Activated CD4-positive, alpha-beta T cell treated with anti-CD3 and anti-CD28 coated beads, Interleukin-2, amount 10 ng/mL, durations not matched to agents 7 days and 5 days (primary cell): ENCODE data around the gene MUSK. TPM values are rescaled to one million over a fixed set of nuclear protein-coding genes. Genes with fewer than 3 reads are reported as not detected.

Source experiments
- CTCF ChIA-PET: fragments of 350-600 bp; sonication (Branson Sonifier 250); formaldehyde crosslinking; loops from one replicate; lab custom pipeline; 2021; ENCODE audit warnings: antibody characterized with exemption; lab: Charles Lee
- POLR2A ChIA-PET: fragments of 350-600 bp; sonication (Branson Sonifier 250); formaldehyde crosslinking; loops from one replicate; lab custom pipeline; 2021; ENCODE audit warnings: antibody characterized with exemption; lab: Charles Lee
- DNase-seq: peaks from one replicate; pipeline ENCODE4 v3.0.0-alpha.2; 2020
- H3K27ac Mint-ChIP-seq: one replicate; pipeline ENCODE4 v1.8.0; 2021; ENCODE audit warnings: mild to moderate bottlenecking, moderate library complexity, mixed read lengths
- H3K27me3 Mint-ChIP-seq: one replicate; pipeline ENCODE4 v1.8.0; 2021; ENCODE audit warnings: mixed read lengths
- H3K36me3 Mint-ChIP-seq: one replicate; pipeline ENCODE4 v1.8.0; 2021; ENCODE audit warnings: low read depth, mixed read lengths
- H3K4me1 Mint-ChIP-seq: one replicate; pipeline ENCODE4 v1.8.0; 2021; ENCODE audit warnings: mixed read lengths
- H3K4me3 Mint-ChIP-seq: one replicate; pipeline ENCODE4 v1.8.0; 2021; ENCODE audit warnings: mild to moderate bottlenecking, moderate library complexity, mixed read lengths
- H3K9me3 Mint-ChIP-seq: one replicate; pipeline ENCODE4 v1.8.0; 2021; ENCODE audit warnings: mixed read lengths
- total RNA-seq, 2 experiments: library from RNA; stranded (reverse); gene quantifications; one replicate each; pipeline ENCODE4 v1.2.3, GENCODE V29; 2021

Gene MUSK
- total RNA-seq, 2 experiments from 2014 or later = not detected

DNA sequence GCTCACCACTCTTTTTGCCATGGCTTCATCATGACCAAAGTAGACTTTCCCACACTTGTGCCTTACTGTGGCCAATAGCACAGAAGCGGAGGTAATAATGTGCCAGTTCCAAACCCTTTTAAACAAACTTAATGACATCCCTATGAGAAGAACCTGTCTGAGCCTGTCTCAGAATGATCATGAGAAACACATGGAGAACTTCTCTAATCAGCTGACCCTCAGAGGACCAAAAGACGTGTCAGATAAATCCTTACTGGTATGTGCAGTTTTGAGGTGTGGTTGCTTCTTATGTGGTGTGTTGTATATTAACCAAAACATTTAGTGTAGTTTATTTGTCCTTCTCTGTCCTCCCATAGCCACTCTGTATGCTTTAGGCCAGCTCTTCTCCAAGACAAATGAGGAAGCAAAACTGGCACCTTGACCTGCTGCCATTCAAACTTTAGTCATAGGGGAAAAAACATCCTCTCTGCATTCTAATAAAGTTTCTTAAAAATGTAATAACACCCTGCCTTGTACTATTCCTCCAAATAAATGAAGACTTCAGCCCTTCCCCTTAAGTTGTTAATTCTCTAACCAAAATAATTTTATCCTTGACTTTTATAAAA, 168.9 kb downstream of the MUSK start:
- ChIA-PET POLR2A (no interaction called here), CTCF (no interaction called here)

GRCh38 chr9:110842169-110842568, 173.6 kb downstream of the MUSK start:
- Mint-ChIP-seq H3K4me1 (no peaks in the 10 kb centered on the region), H3K9me3 (no peaks in the 10 kb centered on the region), H3K36me3 (no peaks in the 10 kb centered on the region), H3K27ac (no peak overlapping the region), H3K27me3 (no peaks in the 10 kb centered on the region), H3K4me3 (no peak overlapping the region)
- POLR2A ChIA-PET = no interaction called here
- CTCF ChIA-PET = interaction anchor here (0.6 kb wide), 1 partner anchor 12 kb away, joined by 3 read pairs; no protein-coding TSS in a partner anchor
- DNase-seq = no peak

More for the DNA sequence above, 168.9 kb downstream of the MUSK start:
- H3K4me1 Mint-ChIP-seq = no peaks in the 10 kb centered on the region
- no peak for DNase-seq
- H3K4me3 Mint-ChIP-seq = no peak overlapping the region
- no peaks in the 10 kb centered on the region for H3K27me3 Mint-ChIP-seq
- H3K9me3 Mint-ChIP-seq = no peaks in the 10 kb centered on the region
- H3K36me3 Mint-ChIP-seq = no peaks in the 10 kb centered on the region
- no peak overlapping the region for H3K27ac Mint-ChIP-seq

GRCh38 chr9:110842986-110843385, 174.4 kb downstream of the MUSK start:
- POLR2A ChIA-PET = no interaction called here

GRCh38 chr9:110844121-110844520, 175.5 kb downstream of the MUSK start:
- no peaks in the 10 kb centered on the region for H3K27me3 Mint-ChIP-seq
- H3K4me1 Mint-ChIP-seq = no peaks in the 10 kb centered on the region
- no peak for DNase-seq
- no peak overlapping the region for H3K4me3 Mint-ChIP-seq
- no peak overlapping the region for H3K27ac Mint-ChIP-seq
- ChIA-PET CTCF (no interaction called here), POLR2A (no interaction called here)
- no peaks in the 10 kb centered on the region for H3K36me3 Mint-ChIP-seq
- no peaks in the 10 kb centered on the region for H3K9me3 Mint-ChIP-seq

More at GRCh38 chr9:110842986-110843385, 174.4 kb downstream of the MUSK start:
- CTCF ChIA-PET = interaction anchor here (0.6 kb wide), 1 partner anchor 393 kb away, joined by 3 read pairs; no protein-coding TSS in a partner anchor
- Mint-ChIP-seq H3K9me3 (no peaks in the 10 kb centered on the region), H3K4me1 (no peaks in the 10 kb centered on the region), H3K27me3 (no peaks in the 10 kb centered on the region), H3K4me3 (no peak overlapping the region), H3K36me3 (no peaks in the 10 kb centered on the region), H3K27ac (no peak overlapping the region)
- no peak for DNase-seq

DNA sequence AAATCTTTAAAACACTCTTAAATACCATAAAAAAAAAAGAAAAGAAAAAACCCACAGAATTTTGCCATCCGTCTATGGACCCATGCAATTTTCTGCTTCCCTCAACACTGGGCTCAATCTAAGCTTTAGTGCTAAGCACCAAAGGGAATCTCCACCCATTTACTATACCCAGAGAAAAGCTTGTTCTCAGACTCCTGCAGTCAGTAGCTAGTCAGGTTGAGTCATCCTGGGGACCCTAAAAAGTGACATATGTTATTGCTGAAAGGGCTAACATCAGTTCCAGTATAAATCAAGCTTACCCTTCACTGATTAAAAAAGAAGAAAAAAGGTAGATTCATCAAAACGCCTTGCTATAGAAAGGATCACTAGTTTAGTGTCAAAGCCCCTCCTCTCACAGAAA, 177.6 kb downstream of the MUSK start:
- no peaks in the 10 kb centered on the region for H3K27me3 Mint-ChIP-seq

DNA sequence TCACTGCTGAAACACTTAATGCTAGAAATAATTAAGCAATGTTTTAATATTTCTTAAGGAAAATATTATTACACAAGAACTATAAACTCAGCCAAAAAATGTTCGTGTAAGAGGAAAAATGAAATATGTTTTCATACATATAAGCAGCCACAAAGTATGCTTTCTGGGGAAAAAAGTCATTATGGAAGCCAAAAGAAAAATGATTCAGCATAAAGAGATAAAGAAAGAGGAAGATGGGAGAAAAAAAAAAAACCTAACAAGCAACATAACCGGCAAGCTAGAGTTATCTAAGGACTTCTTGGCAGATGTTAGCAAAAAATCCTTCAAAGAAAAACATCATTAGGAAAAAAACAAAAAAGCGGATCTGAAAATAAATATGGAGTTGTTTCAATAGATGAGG, 179.1 kb downstream of the MUSK start:
- Mint-ChIP-seq H3K4me3 (no peak overlapping the region), H3K4me1 (no peaks in the 10 kb centered on the region), H3K36me3 (no peaks in the 10 kb centered on the region), H3K27ac (no peak overlapping the region), H3K9me3 (no peaks in the 10 kb centered on the region), H3K27me3 (no peaks in the 10 kb centered on the region)
- no peak for DNase-seq
- POLR2A ChIA-PET = no interaction called here
- CTCF ChIA-PET = no interaction called here

More for the DNA sequence above, 177.6 kb downstream of the MUSK start:
- CTCF ChIA-PET = interaction anchor here (0.6 kb wide), 1 partner anchor 37 kb away, joined by 3 read pairs; no protein-coding TSS in a partner anchor
- POLR2A ChIA-PET = no interaction called here
- DNase-seq = no peak
- Mint-ChIP-seq H3K4me3 (no peak overlapping the region), H3K27ac (no peak overlapping the region), H3K4me1 (no peaks in the 10 kb centered on the region), H3K36me3 (no peaks in the 10 kb centered on the region), H3K9me3 (no peaks in the 10 kb centered on the region)

- POLR2A ChIA-PET = no interaction called here
- no peak overlapping the region for H3K27ac Mint-ChIP-seq
- no peaks in the 10 kb centered on the region for H3K27me3 Mint-ChIP-seq
- no peaks in the 10 kb centered on the region for H3K36me3 Mint-ChIP-seq
- CTCF ChIA-PET = interaction anchor here (0.6 kb wide), 1 partner anchor 85 kb away, joined by 3 read pairs; no protein-coding TSS in a partner anchor
- DNase-seq = no peak
- peaks cover 7% of the 10 kb centered on the region for H3K9me3 Mint-ChIP-seq
- H3K4me1 Mint-ChIP-seq = no peaks in the 10 kb centered on the region
- H3K4me3 Mint-ChIP-seq = no peak overlapping the region
Measured at GRCh38 chr9:110850401-110851135, 182.0 kb downstream of the MUSK start.

Other genes starting within 250 kb of the MUSK start
- gene SVEP1, start 89.0 kb upstream of the MUSK start, total RNA-seq = not detected